B cell (primary cell): ENCODE data around the gene LYPD1. TPM values are rescaled to one million over a fixed set of nuclear protein-coding genes. Genes with fewer than 3 reads are reported as not detected.

Experiments
- ATAC-seq: fragments of 200-7000 bp; cut with Tn5 transposase; one replicate; pipeline ENCODE4 v1.10.0; 2021; ENCODE audit warnings: low read depth, mild to moderate bottlenecking, moderate number of reproducible peaks, moderate library complexity
- CTCF ChIA-PET: fragments of 350-600 bp; sonication (Branson Sonifier 250); formaldehyde crosslinking; loops from one replicate; lab custom pipeline; 2021; ENCODE audit warnings: antibody characterized with exemption, inconsistent platforms; lab: Charles Lee
- POLR2A ChIA-PET: fragments of 350-600 bp; sonication (Branson Sonifier 250); formaldehyde crosslinking; loops from one replicate; lab custom pipeline; 2021; ENCODE audit warnings: antibody characterized with exemption; lab: Charles Lee
- DNase-seq: peaks from one replicate; pipeline ENCODE4 v3.0.0; 2013
- H2AFZ ChIP-seq: 2 replicates; pipeline ENCODE4 v1.6.1; 2012; ENCODE audit warnings: mild to moderate bottlenecking, low read depth, low read length; ENCODE audit not compliant: insufficient read depth, poor library complexity, severe bottlenecking
- H3K27ac ChIP-seq, 2 donors: 1 replicate in 1 of 2; 2 replicates in 1 of 2; pipeline ENCODE4 v1.5.1; 2012 to 2013; ENCODE audit warnings: low read length in 2 of 2, mild to moderate bottlenecking in 2 of 2, moderate library complexity in 1 of 2
- H3K27me3 ChIP-seq, 4 experiments: fragments of 200-600 bp in 1 of 4; sonication (generic) in 1 of 4; replicated peaks in 1 of 4; 1 replicate in 2 of 4; 2 replicates in 2 of 4; pipeline versions ENCODE4 v1.6.1 to v1.7.0; 2013 to 2016; ENCODE audit warnings: low read length in 3 of 4, mild to moderate bottlenecking in 2 of 4, mixed read lengths in 1 of 4, moderate library complexity in 1 of 4; ENCODE audit not compliant: insufficient read depth in 4 of 4, control insufficient read depth in 3 of 4; ENCODE audit errors: control extremely low read depth in 1 of 4
- H3K36me3 ChIP-seq, 2 experiments: replicated peaks in 1 of 2; 1 replicate in 1 of 2; 2 replicates in 1 of 2; pipeline versions ENCODE4 v1.6.1 to v1.7.1; 2013; ENCODE audit warnings: low read length in 1 of 2; ENCODE audit not compliant: insufficient read depth in 2 of 2, control insufficient read depth in 1 of 2; ENCODE audit errors: control extremely low read depth in 1 of 2, extremely low read depth in 1 of 2
- H3K4me1 ChIP-seq, 2 donors: fragments of 200-600 bp in 1 of 2; sonication (generic) in 1 of 2; 1 replicate in 1 of 2; 2 replicates in 1 of 2; pipeline versions ENCODE4 v1.5.1 to v1.6.1; 2013 to 2017; ENCODE audit warnings: low read length in 2 of 2; ENCODE audit not compliant: control insufficient read depth in 2 of 2, insufficient read depth in 2 of 2
- H3K4me2 ChIP-seq: replicated peaks from 2 replicates; pipeline ENCODE3; 2012; ENCODE audit warnings: mild to moderate bottlenecking, low read depth, low read length; ENCODE audit not compliant: poor library complexity, severe bottlenecking
- H3K4me3 ChIP-seq, 5 experiments: fragments of 200-600 bp in 1 of 5; sonication (generic) in 1 of 5; 1 replicate in 3 of 5; 2 replicates in 2 of 5; pipeline versions ENCODE4 v1.5.1 to v1.7.0; 2011 to 2016; ENCODE audit warnings: low read length in 4 of 5, mild to moderate bottlenecking in 4 of 5, low read depth in 2 of 5, control low read depth in 1 of 5, moderate library complexity in 1 of 5; ENCODE audit not compliant: insufficient read depth in 1 of 5; ENCODE audit errors: control extremely low read depth in 1 of 5, extremely low read depth in 1 of 5
- H3K79me2 ChIP-seq: fragments of 200-600 bp; sonication (generic); one replicate; pipeline ENCODE4 v1.6.0; 2016; ENCODE audit warnings: low read length; ENCODE audit not compliant: control insufficient read depth, insufficient read depth
- H3K9ac ChIP-seq: fragments of 200-600 bp; sonication (generic); 2 replicates; pipeline ENCODE4 v1.6.1; 2017; ENCODE audit warnings: mild to moderate bottlenecking, low read length, moderate library complexity
- H3K9me3 ChIP-seq, 3 donors: one replicate each; pipeline versions ENCODE4 v1.6.1 to v1.7.1; 2013; ENCODE audit warnings: low read length in 2 of 3; ENCODE audit not compliant: control insufficient read depth in 2 of 3, insufficient read depth in 1 of 3; ENCODE audit errors: control extremely low read depth in 1 of 3
- H4K20me1 ChIP-seq: 2 replicates; pipeline ENCODE4 v1.6.0; 2012; ENCODE audit warnings: mild to moderate bottlenecking, low read length; ENCODE audit not compliant: insufficient read depth, control insufficient read depth, poor library complexity, severe bottlenecking
- H3K27ac Mint-ChIP-seq: one replicate; pipeline ENCODE4 v1.8.0; 2021; ENCODE audit warnings: mixed read lengths
- H3K27me3 Mint-ChIP-seq: one replicate; pipeline ENCODE4 v1.8.0; 2021; ENCODE audit warnings: mixed read lengths
- H3K4me1 Mint-ChIP-seq: one replicate; pipeline ENCODE4 v1.8.0; 2021; ENCODE audit warnings: mixed read lengths
- H3K4me3 Mint-ChIP-seq: one replicate; pipeline ENCODE4 v1.8.0; 2021; ENCODE audit warnings: mixed read lengths
- H3K9me3 Mint-ChIP-seq: one replicate; pipeline ENCODE4 v1.8.0; 2022; ENCODE audit warnings: mixed read lengths; ENCODE audit not compliant: insufficient read depth
- CTCF ChIP-seq: fragments of 200-600 bp; IDR thresholded peaks from one replicate; pipeline ENCODE4 v1.8.0; 2022; ENCODE audit warnings: antibody characterized with exemption, mild to moderate bottlenecking
- EZH2 ChIP-seq: IDR thresholded peaks from 2 replicates; pipeline ENCODE4 v1.6.1; 2012; ENCODE audit warnings: borderline replicate concordance, low read depth, mild to moderate bottlenecking, moderate library complexity, low read length; ENCODE audit not compliant: insufficient read depth, poor library complexity, severe bottlenecking
- WGBS: methylation state at CpG from one replicate; pipeline ENCODE4 v1.1.5; 2013; ENCODE audit warnings: missing lambda C conversion rate; ENCODE audit not compliant: insufficient coverage; 5-methylcytosine and 5-hydroxymethylcytosine counted together
- intact Hi-C: fragments of 100-400 bp; cut with micrococcal nuclease; formaldehyde crosslinking; loops from one replicate; pipeline ENCODE4 v1.10.0; 2022
- polyA plus RNA-seq: library from polyadenylated mRNA; depleted of rRNA; stranded (reverse); fragments of >200 nt; gene quantifications from 2 replicates; pipeline ENCODE4 v1.2.3, GENCODE V29; 2012
- total RNA-seq, 2 donors: library from RNA; stranded (reverse); fragments of 120-200 nt in 1 of 2; gene quantifications; 1 replicate in 1 of 2; 2 replicates in 1 of 2; pipeline versions ENCODE4 v1.2.3 to v1.2.4, GENCODE V29; 2013 to 2022

Gene LYPD1
- total and polyA plus RNA-seq, 2 donors (not counting 1 experiment from before 2014, with no cell fraction given) = 0.07 TPM; not detected in 1

- no CpG with 5 or more reads among the region's 2 CpGs for WGBS
- Mint-ChIP-seq H3K4me1 (peaks cover 39% of the 10 kb centered on the region), H3K27me3 (no peaks in the 10 kb centered on the region), H3K4me3 (no peak overlapping the region), H3K9me3 (no peaks in the 10 kb centered on the region), H3K27ac (no peak overlapping the region)
- no peak overlapping the region for H3K9ac ChIP-seq
- no peaks in the 10 kb centered on the region for H3K36me3 ChIP-seq
- no peak for ATAC-seq
- peaks cover 0 to 7% (median 0%) of the 10 kb centered on the region in 3 donors for H3K9me3 ChIP-seq
- H3K4me1 ChIP-seq = peaks cover 4 to 11% of the 10 kb centered on the region in 2 donors
- no peak overlapping the region for H3K4me2 ChIP-seq
- H2AFZ ChIP-seq = no peak overlapping the region
- intact Hi-C loops = no loop called here
- H3K79me2 ChIP-seq = no peaks in the 10 kb centered on the region
- no peak for DNase-seq
- H3K27ac ChIP-seq = no peak overlapping the region
- H3K4me3 ChIP-seq = no peak overlapping the region
- POLR2A ChIA-PET = no interaction called here
- no peaks in the 10 kb centered on the region for H4K20me1 ChIP-seq
- no peaks in the 10 kb centered on the region for H3K27me3 ChIP-seq
- CTCF ChIA-PET = no interaction called here
- no peak for TF ChIP-seq CTCF
- TF ChIP-seq EZH2 = no peak
Measured at GRCh38 chr2:132642415-132642814, 27.6 kb downstream of the LYPD1 start.

- Histone ChIP-seq H3K27ac (no peak overlapping the region), H3K9ac (no peak overlapping the region), H3K4me2 (no peak overlapping the region), H2AFZ (no peak overlapping the region), H3K27me3 (no peaks in the 10 kb centered on the region), H3K9me3 (peaks cover 0 to 7% (median 0%) of the 10 kb centered on the region in 3 donors), H4K20me1 (no peaks in the 10 kb centered on the region), H3K4me1 (peaks cover 4 to 11% of the 10 kb centered on the region in 2 donors), H3K36me3 (no peaks in the 10 kb centered on the region), H3K79me2 (no peaks in the 10 kb centered on the region), H3K4me3 (no peak overlapping the region)
- ChIA-PET CTCF (no interaction called here), POLR2A (no interaction called here)
- H3K27ac Mint-ChIP-seq = no peak overlapping the region
- no peak for DNase-seq
- no peak for ATAC-seq
- TF ChIP-seq EZH2 (no peak), CTCF (no peak)
- H3K4me3 Mint-ChIP-seq = no peak overlapping the region
- peaks cover 36% of the 10 kb centered on the region for H3K4me1 Mint-ChIP-seq
- H3K9me3 Mint-ChIP-seq = no peaks in the 10 kb centered on the region
- intact Hi-C loops = no loop called here
- no peaks in the 10 kb centered on the region for H3K27me3 Mint-ChIP-seq
Measured at GRCh38 chr2:132641819-132642218, 28.2 kb downstream of the LYPD1 start.
